GM11168 (cell line): Measurements from ENCODE around the gene KRTAP10-10.
"Not testable (repeated sequence)": the region's sequence is repeated elsewhere in the genome, so short reads cannot be mapped to it uniquely, and the experiment has no call there.

Experiments
- in situ Hi-C: fragments of 300-500 bp; cut with MboI; formaldehyde crosslinking; loops from one replicate; pipeline ENCODE4 v1.12.0; 2022; ENCODE audit warnings: low sequenced_read_pairs; ENCODE audit not compliant: unreplicated experiment

KRTAP10-10 gene

GRCh38 chr21:44619886-44620285, 17.3 kb upstream of the KRTAP10-10 start:
- in situ Hi-C loops: no loop called here

DNA sequence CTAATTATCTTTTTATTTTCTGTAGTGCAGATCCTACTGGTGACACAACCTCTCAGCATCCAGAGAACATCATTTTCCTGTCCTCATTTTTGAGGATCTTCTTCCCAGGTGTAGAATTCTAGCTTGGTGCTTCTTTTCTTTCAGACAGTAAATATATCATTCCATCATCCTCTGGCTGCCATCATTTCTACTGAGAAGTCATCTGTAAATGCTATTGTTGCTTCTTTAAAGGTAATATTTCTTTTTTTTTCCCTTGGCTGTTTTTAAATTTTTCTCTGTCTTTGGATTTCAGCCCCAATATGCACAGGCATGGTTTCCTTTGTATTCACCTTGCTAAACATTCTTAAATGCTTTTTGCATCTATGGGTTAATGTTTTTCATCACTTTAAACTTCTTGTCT, 13.6 kb upstream of the KRTAP10-10 start:
- in situ Hi-C loops: no loop called here

- in situ Hi-C loops: loop anchor here (5.0 kb wide), 1 partner anchor 73 kb away; the partner anchor contains the start of gene KRTAP10-2
These were observed 11.4 kb upstream of the KRTAP10-10 start for GRCh38 chr21:44625756-44626155.

DNA sequence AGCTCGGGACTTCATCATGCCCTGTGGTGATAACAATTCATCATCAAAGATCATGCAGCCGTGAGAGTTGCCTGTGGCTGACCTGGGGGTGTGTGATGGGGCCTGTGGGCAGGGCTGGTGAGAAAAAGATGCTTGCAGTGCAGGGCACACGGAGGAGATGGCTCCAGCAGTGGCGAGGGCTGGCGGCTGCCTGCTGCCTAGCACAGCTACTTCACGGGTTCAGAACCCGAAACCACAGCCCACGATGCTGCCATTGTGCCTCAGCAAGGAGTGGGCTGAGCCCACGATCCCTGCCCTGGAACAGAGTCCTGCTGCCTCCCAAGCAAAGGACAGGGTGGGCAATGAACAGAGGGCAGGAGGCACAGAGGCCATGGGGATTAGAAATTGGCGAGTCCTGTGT, 10.9 kb upstream of the KRTAP10-10 start:
- in situ Hi-C loops: loop anchor here (5.0 kb wide), 1 partner anchor 74 kb away; the partner anchor contains the start of gene KRTAP10-2

GRCh38 chr21:44626673-44627143, 10.4 kb upstream of the KRTAP10-10 start, which contains the start of gene KRTAP10-9:
KRTAP10-9 (plus strand) TSS chr21:44627093; CDS start chr21:44627172, 79 bp downstream.
- in situ Hi-C loops: loop anchor here (5.0 kb wide), 1 partner anchor 74 kb away; the partner anchor contains the start of gene KRTAP10-2

- in situ Hi-C loops: loop anchor here (5.0 kb wide), 1 partner anchor 75 kb away; the partner anchor contains the start of gene KRTAP10-2
These were observed 9.9 kb upstream of the KRTAP10-10 start for GRCh38 chr21:44627181-44627822.

GRCh38 chr21:44627831-44628233, 9.3 kb upstream of the KRTAP10-10 start:
- in situ Hi-C loops: loop anchor here (5.0 kb wide), 1 partner anchor 76 kb away; the partner anchor contains the start of gene KRTAP10-2

- in situ Hi-C loops: loop anchor here (5.0 kb wide), 1 partner anchor 77 kb away; the partner anchor contains the start of gene KRTAP10-2
These were observed 8.3 kb upstream of the KRTAP10-10 start for GRCh38 chr21:44628707-44629391.

GRCh38 chr21:44630440-44630839, 6.7 kb upstream of the KRTAP10-10 start:
- in situ Hi-C loops: no loop called here

DNA sequence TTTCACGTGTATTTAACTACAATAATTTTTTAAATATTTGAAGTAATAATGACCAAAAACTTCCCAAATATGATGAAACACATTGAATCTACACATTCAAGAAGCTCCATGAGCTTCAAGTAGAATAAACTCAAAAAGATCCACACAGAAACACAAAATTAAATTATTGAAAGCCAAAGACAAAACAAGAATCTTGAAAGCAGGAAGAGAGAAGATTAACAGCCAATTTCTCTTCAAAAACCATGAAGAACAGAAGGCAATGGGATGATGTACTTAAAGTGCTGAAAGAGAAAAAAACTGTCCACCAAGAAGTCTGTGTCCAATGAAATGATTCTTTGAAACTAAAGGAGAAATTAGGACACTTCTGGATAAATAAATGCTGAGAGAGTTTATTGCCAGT, 5.1 kb upstream of the KRTAP10-10 start:
- in situ Hi-C loops: no loop called here

DNA sequence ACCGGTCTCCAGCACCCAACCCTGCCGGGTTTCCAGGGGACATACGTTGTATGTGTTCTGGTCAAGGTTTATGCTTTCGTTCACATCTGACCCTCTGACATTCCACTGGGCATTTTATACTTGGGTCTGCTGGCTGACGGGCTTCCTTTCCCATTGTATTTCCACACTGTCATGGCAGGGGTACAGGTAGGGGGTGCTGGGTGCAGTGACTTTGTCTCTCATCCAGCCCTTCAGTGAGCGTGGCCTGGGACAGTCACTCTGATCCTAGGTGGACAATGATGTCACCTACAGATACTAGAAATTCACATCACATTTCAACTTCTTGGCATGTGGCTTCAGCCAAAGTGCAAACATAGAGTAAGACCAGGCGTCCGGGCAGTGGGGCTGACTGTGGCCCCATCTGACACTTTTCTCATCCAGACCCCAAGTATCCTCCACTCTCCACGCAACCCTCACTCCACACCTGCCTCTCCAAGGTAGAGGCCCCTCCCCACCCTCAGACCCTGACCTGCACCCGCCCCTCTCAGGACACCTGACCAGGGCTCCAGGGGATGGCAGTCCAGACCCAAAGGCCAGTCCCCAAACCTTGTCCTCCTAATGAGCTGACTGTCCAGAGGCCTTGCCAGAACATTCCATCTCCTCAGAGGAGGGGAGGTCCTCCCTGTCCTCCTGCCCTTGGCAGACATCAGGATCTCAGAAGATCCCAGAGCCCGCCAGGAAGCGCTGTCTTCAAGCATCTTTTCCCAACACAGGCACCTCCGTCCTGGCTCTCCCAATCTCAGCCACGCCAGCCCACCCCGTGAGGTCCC, 743 bp upstream of the KRTAP10-10 start:
- in situ Hi-C loops: no loop called here

GRCh38 chr21:44637851-44638348, 744 bp downstream of the KRTAP10-10 start:
- in situ Hi-C loops: not testable (repeated sequence)

GRCh38 chr21:44638506-44639330, 1.6 kb downstream of the KRTAP10-10 start:
- in situ Hi-C loops: not testable (repeated sequence)

- in situ Hi-C loops: no loop called here
These were observed 2.1 kb downstream of the KRTAP10-10 start for GRCh38 chr21:44639331-44639655.

DNA sequence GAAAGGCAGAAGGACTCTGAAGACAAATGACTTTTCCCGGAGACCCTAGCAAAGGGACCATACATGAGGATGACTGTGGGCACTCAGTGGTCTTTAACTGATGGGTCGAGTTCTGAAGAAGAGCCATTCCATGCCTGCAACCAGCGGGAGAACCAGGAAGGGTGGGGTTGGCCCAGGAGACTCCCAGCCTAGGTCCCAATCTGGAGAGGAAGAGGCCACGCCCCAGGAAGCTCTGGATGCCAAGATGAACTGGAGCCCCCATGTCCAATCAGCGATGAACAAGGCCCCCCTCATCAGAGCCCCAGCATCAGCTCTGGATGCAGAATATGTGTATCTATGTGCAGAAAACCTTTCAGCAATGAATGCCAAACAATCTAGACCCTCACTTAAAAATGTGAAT, 3.6 kb downstream of the KRTAP10-10 start:
- in situ Hi-C loops: no loop called here

DNA sequence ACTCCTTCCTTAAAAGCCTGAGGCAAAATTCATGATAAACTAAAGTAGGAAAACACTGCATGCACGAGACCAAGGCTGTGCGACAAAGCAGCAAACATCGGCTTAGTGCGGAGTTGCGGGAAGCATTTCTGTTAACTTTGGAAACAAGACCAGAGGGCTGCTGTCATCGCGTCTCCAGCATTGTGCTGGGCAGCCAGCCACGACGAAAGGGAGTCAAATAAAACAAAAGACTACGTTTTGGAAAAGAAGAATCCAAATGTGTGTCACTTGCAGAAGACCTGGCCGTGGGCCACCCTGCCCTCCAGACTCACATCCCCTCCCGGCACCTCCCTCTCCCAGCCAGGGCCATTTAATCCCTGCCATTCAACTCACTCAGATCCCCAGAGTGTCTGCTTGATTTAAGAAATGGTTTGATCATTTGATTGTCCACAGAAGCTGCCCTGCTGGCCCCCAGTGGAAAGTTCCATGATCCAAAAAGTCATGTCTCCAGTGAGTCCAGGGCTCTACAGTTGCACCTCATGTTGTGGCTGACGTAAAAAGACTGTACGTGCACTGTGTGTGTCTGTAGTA, 6.7 kb downstream of the KRTAP10-10 start:
- in situ Hi-C loops: no loop called here

DNA sequence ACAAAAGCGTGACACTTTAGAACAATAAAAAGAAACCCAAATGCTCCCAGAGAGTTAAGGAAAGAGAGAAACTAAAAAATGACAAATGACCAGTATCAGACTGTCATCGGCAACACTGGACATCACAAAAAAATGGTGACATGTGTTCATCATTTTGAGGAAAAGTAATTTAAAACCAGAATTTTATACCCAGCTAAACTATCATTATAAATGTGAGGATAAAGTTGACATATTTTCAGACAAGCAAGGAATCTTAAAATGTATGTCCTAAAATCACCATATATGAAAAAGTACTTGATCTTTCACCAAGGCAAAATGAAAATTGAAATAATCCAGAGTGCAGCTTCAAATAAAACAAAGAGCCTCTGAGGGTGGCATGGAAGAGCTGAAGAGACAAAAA, 7.7 kb downstream of the KRTAP10-10 start:
- in situ Hi-C loops: no loop called here

DNA sequence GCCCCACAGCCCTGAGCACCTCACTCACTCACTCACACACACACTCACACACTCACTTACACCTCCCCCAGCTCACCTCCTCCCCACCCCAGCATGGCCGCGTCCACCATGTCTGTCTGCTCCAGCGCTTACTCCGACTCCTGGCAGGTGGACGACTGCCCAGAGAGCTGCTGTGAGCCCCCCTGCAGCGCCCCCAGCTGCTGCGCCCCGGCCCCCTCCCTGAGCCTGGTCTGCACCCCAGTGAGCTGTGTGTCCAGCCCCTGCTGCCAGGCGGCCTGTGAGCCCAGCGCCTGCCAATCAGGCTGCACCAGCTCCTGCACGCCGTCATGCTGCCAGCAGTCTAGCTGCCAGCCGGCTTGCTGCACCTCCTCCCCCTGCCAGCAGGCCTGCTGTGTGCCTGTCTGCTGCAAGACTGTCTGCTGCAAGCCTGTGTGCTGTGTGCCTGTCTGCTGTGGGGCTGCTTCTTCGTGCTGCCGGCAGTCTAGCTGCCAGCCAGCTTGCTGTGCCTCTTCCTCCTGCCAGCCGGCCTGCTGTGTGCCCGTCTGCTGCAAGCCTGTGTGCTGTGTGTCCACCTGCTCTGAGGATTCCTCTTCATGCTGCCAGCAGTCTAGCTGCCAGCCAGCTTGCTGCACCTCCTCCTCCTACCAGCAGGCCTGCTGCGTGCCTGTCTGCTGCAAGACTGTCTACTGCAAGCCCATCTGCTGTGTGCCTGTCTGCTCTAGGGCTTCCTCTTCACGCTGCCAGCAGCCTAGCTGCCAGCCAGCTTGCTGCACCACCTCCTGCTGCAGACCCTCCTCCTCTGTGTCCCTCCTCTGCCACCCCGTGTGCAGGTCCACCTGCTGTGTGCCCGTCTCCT, 9.4 kb downstream of the KRTAP10-10 start, which contains the start of gene KRTAP10-11:
TSS of gene KRTAP10-11 (plus strand) at position 49 of the 856 bp plus-strand sequence. CDS start at position 94, 45 bp downstream.
- in situ Hi-C loops: not testable (repeated sequence)
